ENCODE measurements around the gene MRPL44.

The MRPL44 gene

GRCh38 chr2:223957092-223957851 is at the start of gene MRPL44:
Gene MRPL44, plus strand, starts transcription at chr2:223957463. Its CDS starts 10 bp downstream, at chr2:223957473.
- peak; percentile 95 for DNase-seq (ENCODE audit: low spot score)

- DNase-seq (ENCODE audit: low spot score), result no peak
Observed at GRCh38 chr2:223908304-223908998, 48.8 kb upstream of the MRPL44 start.

- DNase-seq (ENCODE audit: low spot score), result no peak
Observed at GRCh38 chr2:223909001-223909741, 48.1 kb upstream of the MRPL44 start.

- no peak for DNase-seq (ENCODE audit: low spot score)
Observed at GRCh38 chr2:223914324-223914723, 42.9 kb upstream of the MRPL44 start.

- DNase-seq (ENCODE audit: low spot score), result no peak
Observed at GRCh38 chr2:223915071-223915470, 42.2 kb upstream of the MRPL44 start.

- DNase-seq (ENCODE audit: low spot score), result no peak
Observed at GRCh38 chr2:223916181-223916920, 40.9 kb upstream of the MRPL44 start.

GRCh38 chr2:223918671-223919134 is 38.6 kb upstream of the MRPL44 start:
- no peak for DNase-seq (ENCODE audit: low spot score)

- no peak for DNase-seq (ENCODE audit: low spot score)
Observed at GRCh38 chr2:223920109-223920508, 37.2 kb upstream of the MRPL44 start.

GRCh38 chr2:223921204-223921603 is 36.1 kb upstream of the MRPL44 start:
- no peak for DNase-seq (ENCODE audit: low spot score)

GRCh38 chr2:223922308-223922707 is 35.0 kb upstream of the MRPL44 start:
- no peak for DNase-seq (ENCODE audit: low spot score)

GRCh38 chr2:223923976-223924375 is 33.3 kb upstream of the MRPL44 start:
- DNase-seq (ENCODE audit: low spot score), result no peak

GRCh38 chr2:223925106-223925505 is 32.2 kb upstream of the MRPL44 start:
- DNase-seq (ENCODE audit: low spot score), result no peak

- DNase-seq (ENCODE audit: low spot score), result no peak
Observed at GRCh38 chr2:223928113-223929006, 28.9 kb upstream of the MRPL44 start.

- DNase-seq (ENCODE audit: low spot score), result no peak
Observed at GRCh38 chr2:223929571-223930102, 27.6 kb upstream of the MRPL44 start.

- peak; percentile 50 for DNase-seq (ENCODE audit: low spot score)
Observed at GRCh38 chr2:223930103-223930976, 26.9 kb upstream of the MRPL44 start.

- DNase-seq (ENCODE audit: low spot score), result no peak
Observed at GRCh38 chr2:223932816-223933800, 24.2 kb upstream of the MRPL44 start.

GRCh38 chr2:223934870-223935269 is 22.4 kb upstream of the MRPL44 start:
- no peak for DNase-seq (ENCODE audit: low spot score)

- DNase-seq (ENCODE audit: low spot score), result no peak
Observed at GRCh38 chr2:223935459-223936125, 21.7 kb upstream of the MRPL44 start.

Data from cerebellar cortex (tissue), 1 donor.